Stimulated activated CD8-positive, alpha-beta memory T cell treated with anti-CD3 and anti-CD28 coated beads, Interleukin-12 subunit alpha, Interleukin-12 subunit beta, amount 100 ng/mL, for 24 hours (primary cell): ENCODE measurements around the gene SIGLEC1.

Source experiments
- DNase-seq: peaks from one replicate; pipeline ENCODE4 v3.0.0-alpha.2; 2020; ENCODE audit errors: extremely low read depth

The SIGLEC1 gene

DNA sequence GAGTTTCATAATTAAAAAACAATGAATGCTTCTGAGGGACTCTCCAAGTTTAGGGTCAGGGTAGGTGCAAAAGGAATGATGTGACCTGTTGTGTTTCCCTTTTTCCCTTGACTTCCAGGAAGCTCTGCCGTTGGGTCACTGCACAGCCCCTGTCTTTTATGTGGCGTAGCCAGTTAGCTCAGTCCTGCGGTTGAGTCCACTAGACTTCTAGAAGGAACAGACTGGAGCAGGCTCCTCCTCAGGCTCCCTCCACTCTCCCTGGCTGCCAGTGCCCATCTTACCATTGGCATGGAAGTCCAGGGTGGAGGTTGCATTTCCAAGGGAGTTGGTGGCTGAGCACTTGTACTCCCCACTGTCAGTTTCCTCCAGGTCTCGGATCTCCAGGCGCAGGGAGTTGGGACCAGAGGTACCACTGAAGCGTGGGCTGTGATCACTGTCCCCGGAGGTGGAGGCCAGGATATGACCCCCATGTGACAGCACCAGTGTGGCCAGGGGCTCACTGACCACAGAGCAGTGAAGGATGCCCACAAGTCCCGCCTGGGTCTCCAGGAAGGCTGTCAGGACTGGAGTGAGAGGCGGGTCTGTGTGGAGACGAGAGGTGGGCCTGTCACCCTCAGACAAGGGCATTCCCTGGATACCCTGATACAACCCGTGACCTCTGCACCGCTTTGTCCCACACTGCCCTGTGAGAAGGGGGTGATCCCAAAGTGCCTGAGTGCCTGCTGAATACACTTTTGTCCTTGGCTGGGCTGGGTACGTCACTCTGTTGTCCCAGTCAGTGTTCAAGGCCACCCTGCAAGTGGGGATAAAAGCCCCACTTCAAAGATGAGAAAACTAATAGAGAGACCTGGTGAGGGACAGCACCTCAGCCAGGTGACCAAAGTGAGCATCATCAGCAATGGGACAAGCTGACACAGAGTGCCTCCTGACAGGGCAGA lies 11.1 kb downstream of the SIGLEC1 start:
- DNase-seq = no peak

DNA sequence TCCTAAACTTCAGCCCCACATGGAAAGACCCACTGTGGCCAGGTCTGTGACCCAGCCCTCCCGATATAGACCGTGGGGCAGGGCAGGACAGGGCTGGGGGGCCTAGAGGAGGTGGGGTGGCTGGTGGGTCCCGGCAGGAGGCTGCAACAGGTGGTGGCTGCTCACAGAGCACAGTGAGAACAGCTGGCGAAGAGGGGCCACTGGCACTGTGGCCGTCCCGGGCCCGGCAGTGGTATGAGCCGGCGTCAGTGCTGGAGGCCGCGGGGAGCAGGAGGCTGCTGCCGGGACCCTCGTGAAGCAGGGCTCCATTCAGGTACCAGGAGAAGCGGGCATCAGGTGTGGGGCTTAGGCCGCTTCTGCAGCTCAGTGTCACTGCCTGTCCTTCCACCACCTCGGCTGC lies 13.4 kb downstream of the SIGLEC1 start:
- no peak for DNase-seq

GRCh38 chr20:3698591-3699001 lies 13.8 kb downstream of the SIGLEC1 start:
- no peak for DNase-seq

- no peak for DNase-seq
Measured at GRCh38 chr20:3697588-3698305, 14.7 kb downstream of the SIGLEC1 start.

- no peak for DNase-seq
Measured at GRCh38 chr20:3696745-3697587, 15.4 kb downstream of the SIGLEC1 start.

DNA sequence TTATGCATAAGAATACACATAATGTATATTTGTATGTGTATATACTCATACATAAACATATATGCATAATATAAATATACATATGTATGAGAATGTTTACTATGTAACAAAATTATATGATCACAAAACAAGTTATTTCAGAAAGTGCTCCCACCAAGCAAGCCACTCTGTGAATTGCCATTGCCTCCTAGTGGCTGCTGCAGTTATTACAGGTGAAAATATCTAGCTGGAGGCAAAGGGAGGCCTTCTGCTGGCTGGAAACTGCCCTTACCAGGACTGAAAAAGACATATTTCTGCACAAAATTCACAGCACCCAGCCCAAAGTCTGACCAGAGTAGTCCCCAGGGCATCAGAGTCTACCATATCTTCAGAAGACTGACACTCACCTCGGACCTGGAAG lies 16.2 kb downstream of the SIGLEC1 start:
- no peak for DNase-seq

DNA sequence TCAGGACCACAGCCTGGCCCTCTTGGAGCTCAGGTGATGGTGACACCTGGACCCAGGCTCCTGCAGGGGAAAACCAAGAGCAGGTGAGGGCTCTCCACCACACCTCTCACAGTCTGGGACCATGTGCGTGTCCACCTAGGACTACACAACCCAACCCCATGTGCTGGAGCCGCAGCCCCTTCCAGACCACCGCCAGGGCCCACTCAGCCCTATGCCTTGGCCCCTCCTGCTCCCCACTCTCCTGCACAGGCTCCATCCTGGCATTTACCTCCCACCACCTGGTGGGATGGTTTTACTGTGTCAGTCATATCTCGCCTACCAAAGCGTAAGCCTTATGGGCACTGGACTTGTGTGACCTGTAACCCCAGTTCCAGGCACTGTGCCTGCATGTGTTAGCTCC lies 17.5 kb downstream of the SIGLEC1 start:
- no peak for DNase-seq

GRCh38 chr20:3693376-3693775 lies 19.0 kb downstream of the SIGLEC1 start:
- DNase-seq = no peak

DNA sequence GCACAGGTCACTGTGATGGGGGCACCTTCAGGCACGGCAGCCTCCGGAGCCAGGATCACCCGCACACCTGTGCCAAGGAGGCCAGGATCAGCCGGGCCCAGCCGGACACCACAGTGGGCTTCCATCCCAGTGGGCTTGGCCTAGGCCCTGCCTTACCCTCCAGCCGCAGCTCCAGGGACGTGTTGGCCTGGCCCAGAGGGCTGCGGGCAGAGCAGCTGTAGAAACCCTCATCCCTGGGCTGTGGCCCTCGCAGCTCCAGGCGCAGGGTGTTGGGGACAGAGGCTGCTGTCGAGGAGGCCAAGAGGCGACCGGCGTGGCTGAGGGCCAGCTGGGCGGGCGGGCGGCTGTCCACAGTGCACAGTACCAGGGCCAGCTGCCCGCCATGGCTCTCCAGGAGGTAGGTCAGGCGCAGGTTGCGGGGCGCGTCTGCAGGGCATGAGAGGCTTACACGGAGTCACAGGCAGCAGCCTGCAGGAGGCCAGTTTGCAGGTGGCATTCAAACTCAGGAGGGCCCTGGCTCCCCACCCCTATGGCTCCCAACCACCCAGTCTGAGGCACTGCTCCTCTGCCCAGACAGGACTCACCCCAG lies 19.6 kb downstream of the SIGLEC1 start:
- no peak for DNase-seq

DNA sequence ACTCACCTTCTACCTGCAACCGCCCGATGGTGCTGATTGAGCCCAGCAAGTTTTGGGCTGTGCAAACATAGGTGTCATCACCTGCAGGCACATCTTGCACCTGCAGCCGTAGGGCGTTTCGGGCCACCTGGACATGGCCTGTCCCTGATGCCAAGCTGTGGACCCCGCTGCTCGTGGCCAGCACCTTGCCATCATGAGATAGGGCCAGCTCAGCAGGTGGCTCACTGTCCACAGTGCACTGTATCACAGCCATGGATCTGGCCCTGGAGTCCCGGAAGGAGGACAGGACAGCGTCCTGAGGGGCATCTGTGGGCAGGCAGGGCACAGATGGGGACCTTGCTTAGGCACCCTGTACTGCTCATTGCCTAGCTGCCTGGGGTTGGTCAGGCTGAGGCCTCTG lies 20.5 kb downstream of the SIGLEC1 start:
- DNase-seq = no peak

- DNase-seq = no peak
Measured at GRCh38 chr20:3691306-3691705, 21.1 kb downstream of the SIGLEC1 start.

DNA sequence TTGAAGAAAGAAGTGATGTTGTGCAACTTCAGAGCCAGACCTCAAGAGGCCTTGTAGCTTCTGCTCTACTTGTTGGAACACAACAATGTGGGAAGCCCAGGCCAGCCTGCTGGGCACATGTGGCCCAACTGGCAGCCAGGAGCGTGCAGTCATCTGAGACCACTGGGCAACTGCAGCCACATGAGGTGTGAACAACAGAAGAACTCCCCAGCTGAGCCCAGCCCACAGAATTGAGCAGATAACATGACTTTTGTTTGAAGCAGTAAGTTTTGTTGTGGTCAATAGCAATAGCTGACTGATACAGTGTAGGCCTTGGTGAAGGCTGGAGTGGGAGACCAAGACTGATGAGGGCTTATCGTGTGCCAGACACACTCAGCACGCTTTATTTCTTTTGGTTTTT lies 22.0 kb downstream of the SIGLEC1 start:
- DNase-seq = no peak

GRCh38 chr20:3689978-3690377 lies 22.4 kb downstream of the SIGLEC1 start:
- DNase-seq = no peak

GRCh38 chr20:3687655-3688054 lies 24.7 kb downstream of the SIGLEC1 start:
- DNase-seq = no peak

DNA sequence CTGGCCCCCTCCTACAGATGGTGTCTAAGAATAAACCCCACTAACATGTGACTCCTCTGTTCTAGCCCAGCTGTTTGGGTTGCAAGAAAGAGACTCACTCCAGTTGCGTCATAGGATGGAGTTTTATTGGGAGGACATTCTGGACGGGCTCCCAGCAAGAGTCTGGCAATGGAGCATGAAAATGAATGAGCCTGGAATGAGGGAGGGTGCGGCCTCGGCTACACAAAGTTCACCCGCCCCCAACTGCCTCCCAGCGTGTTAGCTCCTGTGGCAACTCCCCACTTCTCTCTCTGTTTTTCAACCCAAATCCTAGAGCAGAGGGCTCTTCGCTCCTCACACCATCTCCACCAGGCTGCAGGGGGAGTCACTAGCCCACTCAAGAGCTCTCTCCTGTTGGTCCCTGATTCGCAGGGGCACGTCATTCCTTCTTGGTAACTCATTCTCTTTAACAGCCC lies 25.5 kb downstream of the SIGLEC1 start:
- DNase-seq = no peak

GRCh38 chr20:3686421-3686820 lies 26.0 kb downstream of the SIGLEC1 start:
- no peak for DNase-seq

DNA sequence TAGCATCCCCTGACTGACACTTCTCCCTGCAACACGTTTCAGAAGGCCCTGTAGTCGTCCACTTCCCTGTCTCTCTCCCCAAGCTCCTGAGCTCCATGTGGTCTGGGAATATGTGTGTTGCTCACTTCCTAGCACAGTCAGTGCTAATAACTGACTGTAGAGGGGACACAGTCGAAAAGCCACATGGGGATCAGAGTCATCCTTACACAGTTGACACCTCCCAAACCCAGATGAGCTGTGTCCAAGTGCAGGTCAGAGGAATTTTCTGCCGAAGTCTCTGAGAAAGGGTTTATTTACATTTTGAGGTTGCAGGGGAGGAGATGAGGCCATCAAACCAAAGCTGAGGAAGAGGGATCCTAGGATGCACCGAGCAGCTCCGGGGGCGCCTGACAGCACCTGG lies 27.1 kb downstream of the SIGLEC1 start:
- no peak for DNase-seq

- DNase-seq = no peak
Measured at GRCh38 chr20:3681931-3682781, 30.2 kb downstream of the SIGLEC1 start, which contains the start of gene ADAM33. ADAM33 (minus strand) TSS chr20:3682010; CDS start chr20:3682004, 6 bp downstream.

GRCh38 chr20:3681352-3681930 lies 31.0 kb downstream of the SIGLEC1 start:
- DNase-seq = no peak

DNA sequence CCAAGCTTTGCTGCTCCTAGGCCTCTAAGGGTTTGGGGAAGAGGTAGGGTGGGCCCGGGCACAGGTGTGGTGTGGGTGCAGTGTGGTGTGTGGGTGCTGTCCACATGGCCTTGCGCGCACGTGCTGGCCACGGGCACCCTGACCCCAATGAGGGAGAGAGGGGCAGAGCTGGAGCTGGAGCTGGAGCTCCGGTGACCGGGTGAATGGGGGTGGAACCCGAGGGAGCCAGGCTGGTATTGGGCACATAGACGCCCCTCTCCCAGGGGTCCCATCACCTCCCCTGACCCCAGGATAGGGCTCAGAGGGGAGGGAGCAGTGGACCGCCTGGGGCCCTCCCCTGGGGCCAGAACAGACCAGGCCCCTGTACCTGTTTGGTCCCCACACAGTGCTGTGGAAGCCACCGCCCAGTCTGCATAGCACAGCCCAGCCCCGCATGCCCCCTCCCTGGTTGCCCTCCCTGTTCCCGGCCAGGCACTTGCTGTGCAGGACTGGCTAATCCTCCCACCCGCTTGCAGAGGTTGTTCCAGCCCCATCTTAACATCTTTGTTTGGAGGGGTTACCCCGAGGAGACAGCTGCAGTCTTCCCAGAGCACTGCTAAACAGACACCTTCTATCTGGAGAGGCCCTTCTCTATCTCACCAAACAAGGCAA lies 31.6 kb downstream of the SIGLEC1 start:
- DNase-seq = no peak
